Measurements from ENCODE around the gene DENND1A. TPM values are rescaled to one million over a fixed set of nuclear protein-coding genes. Genes with fewer than 3 reads are reported as not detected.

The DENND1A gene
- total RNA-seq, 4 donors from 2014 or later = 20.9 to 33.6 (median 23.7) TPM

DNA sequence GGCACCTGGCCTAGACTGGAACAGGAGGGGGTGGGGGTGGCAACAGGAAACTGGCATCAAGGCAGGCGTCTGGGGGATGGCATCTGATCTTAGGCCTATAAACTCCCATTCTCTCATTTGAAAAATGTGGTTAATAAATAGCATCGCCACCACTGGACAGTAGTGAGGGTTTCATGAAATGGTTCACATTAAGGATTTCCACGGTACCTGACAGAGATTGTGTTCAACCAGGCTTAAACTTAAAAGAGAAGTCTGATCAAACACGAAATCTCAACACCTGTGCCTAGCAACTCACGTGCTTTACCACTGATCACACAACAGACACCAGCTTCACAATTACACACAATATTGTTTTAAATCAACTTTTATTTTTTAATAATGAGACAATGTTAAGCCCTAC is 3.0 kb downstream of the DENND1A start:
- Histone ChIP-seq H3K4me1 (peaks cover 3 to 29% (median 5%) of the 10 kb centered on the region in 3 donors), H3K36me3 (no peaks in the 10 kb centered on the region), H3K4me3 (no peak overlapping the region), H3K9me3 (no peaks in the 10 kb centered on the region), H3K27ac (no peak overlapping the region), H3K27me3 (no peaks in the 10 kb centered on the region)
- 95 to 100% methylated on average over 4 to 5 of the region's 5 CpGs for WGBS, 2 donors (ENCODE audit: low coverage in 1 of 2)
- no peak for ATAC-seq
- TF ChIP-seq POLR2AphosphoS5 (IDR thresholded peaks at IDR 0.05) (no peak), EP300 (IDR thresholded peaks at IDR 0.05) (no peak), POLR2A (IDR thresholded peaks at IDR 0.05) (no peak)
- TF ChIP-seq, protein P1, sequence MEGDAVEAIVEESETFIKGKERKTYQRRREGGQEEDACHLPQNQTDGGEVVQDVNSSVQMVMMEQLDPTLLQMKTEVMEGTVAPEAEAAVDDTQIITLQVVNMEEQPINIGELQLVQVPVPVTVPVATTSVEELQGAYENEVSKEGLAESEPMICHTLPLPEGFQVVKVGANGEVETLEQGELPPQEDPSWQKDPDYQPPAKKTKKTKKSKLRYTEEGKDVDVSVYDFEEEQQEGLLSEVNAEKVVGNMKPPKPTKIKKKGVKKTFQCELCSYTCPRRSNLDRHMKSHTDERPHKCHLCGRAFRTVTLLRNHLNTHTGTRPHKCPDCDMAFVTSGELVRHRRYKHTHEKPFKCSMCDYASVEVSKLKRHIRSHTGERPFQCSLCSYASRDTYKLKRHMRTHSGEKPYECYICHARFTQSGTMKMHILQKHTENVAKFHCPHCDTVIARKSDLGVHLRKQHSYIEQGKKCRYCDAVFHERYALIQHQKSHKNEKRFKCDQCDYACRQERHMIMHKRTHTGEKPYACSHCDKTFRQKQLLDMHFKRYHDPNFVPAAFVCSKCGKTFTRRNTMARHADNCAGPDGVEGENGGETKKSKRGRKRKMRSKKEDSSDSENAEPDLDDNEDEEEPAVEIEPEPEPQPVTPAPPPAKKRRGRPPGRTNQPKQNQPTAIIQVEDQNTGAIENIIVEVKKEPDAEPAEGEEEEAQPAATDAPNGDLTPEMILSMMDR (IDR thresholded peaks at IDR 0.05) = no peak

- H3K4me3 ChIP-seq = no peak overlapping the region
- WGBS, 2 donors (ENCODE audit: low coverage in 1 of 2) = 79 to 83% methylated on average over 2 of the region's 2 CpGs
- H3K4me1 ChIP-seq = peaks cover 3 to 29% (median 5%) of the 10 kb centered on the region in 3 donors
- TF ChIP-seq POLR2AphosphoS5 (IDR thresholded peaks at IDR 0.05) (no peak), POLR2A (IDR thresholded peaks at IDR 0.05) (no peak), EP300 (IDR thresholded peaks at IDR 0.05) (no peak)
- TF ChIP-seq, protein P1 (IDR thresholded peaks at IDR 0.05) = no peak
- ATAC-seq = no peak
- H3K36me3 ChIP-seq = no peaks in the 10 kb centered on the region
- H3K27me3 ChIP-seq = no peaks in the 10 kb centered on the region
- no peak overlapping the region for H3K27ac ChIP-seq
- no peaks in the 10 kb centered on the region for H3K9me3 ChIP-seq
Measured at GRCh38 chr9:123925819-123926218, 4.1 kb downstream of the DENND1A start.

- no peak for ATAC-seq
- H3K36me3 ChIP-seq = no peaks in the 10 kb centered on the region
- no peak overlapping the region for H3K4me3 ChIP-seq
- H3K27me3 ChIP-seq = no peaks in the 10 kb centered on the region
- H3K9me3 ChIP-seq = no peaks in the 10 kb centered on the region
- H3K4me1 ChIP-seq = peaks cover 3 to 23% (median 5%) of the 10 kb centered on the region in 3 donors
- TF ChIP-seq POLR2A (IDR thresholded peaks at IDR 0.05) (no peak), POLR2AphosphoS5 (IDR thresholded peaks at IDR 0.05) (no peak), EP300 (IDR thresholded peaks at IDR 0.05) (no peak)
- TF ChIP-seq, protein P1 (IDR thresholded peaks at IDR 0.05) = no peak
- WGBS, 2 donors (ENCODE audit: low coverage in 1 of 2) = 87 to 90% methylated on average over 3 of the region's 3 CpGs
- H3K27ac ChIP-seq = no peak overlapping the region
Measured at GRCh38 chr9:123925161-123925560, 4.8 kb downstream of the DENND1A start.

DNA sequence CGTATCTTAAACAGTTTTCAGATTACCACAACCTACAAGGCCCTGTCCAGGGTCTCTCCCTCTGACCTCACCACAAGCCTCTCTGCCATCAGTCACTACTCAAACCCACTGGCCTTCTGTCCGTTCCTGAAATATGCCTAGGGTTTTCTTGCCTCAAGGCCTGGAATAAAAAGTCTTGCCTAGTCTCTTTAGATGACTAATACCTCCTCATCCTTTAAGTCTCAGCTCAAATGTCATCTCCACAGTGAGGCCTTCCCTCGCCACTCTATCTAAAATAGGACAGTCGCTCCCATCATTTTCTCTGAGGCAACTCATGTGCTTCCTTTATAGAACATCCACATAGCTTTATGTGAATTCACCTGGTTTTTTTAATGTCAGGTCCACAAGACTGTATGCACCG is 5.2 kb downstream of the DENND1A start:
- no peak for ATAC-seq
- Histone ChIP-seq H3K4me1 (peaks cover 3 to 22% (median 5%) of the 10 kb centered on the region in 3 donors), H3K4me3 (no peak overlapping the region), H3K36me3 (no peaks in the 10 kb centered on the region), H3K9me3 (no peaks in the 10 kb centered on the region), H3K27ac (no peak overlapping the region), H3K27me3 (no peaks in the 10 kb centered on the region)
- TF ChIP-seq, protein P1 (IDR thresholded peaks at IDR 0.05) = no peak
- WGBS, 2 donors (ENCODE audit: low coverage in 1 of 2) = 89% methylated on average over 5 of the region's 5 CpGs

- no peaks in the 10 kb centered on the region for H3K27me3 ChIP-seq
- TF ChIP-seq EP300 (IDR thresholded peaks at IDR 0.05) (no peak), POLR2A (IDR thresholded peaks at IDR 0.05) (no peak), POLR2AphosphoS5 (IDR thresholded peaks at IDR 0.05) (no peak)
- TF ChIP-seq, protein P1 (IDR thresholded peaks at IDR 0.05) = no peak
- no peak overlapping the region for H3K4me3 ChIP-seq
- H3K4me1 ChIP-seq = peaks cover 3 to 17% (median 5%) of the 10 kb centered on the region in 3 donors
- 97 to 100% methylated on average over 3 of the region's 3 CpGs for WGBS, 2 donors (ENCODE audit: low coverage in 1 of 2)
- no peaks in the 10 kb centered on the region for H3K36me3 ChIP-seq
- H3K9me3 ChIP-seq = no peaks in the 10 kb centered on the region
- no peak for ATAC-seq
- no peak overlapping the region for H3K27ac ChIP-seq
Measured at GRCh38 chr9:123923884-123924283, 6.0 kb downstream of the DENND1A start.
